ENCODE results near the gene SLCO4A1.

The SLCO4A1 gene

GRCh38 chr20:62653373-62653772 lies 11.1 kb downstream of the SLCO4A1 start:
- no peak for DNase-seq

- no peak for DNase-seq
Observed at GRCh38 chr20:62653951-62654685, 11.8 kb downstream of the SLCO4A1 start.

- DNase-seq, result no peak
Observed at GRCh38 chr20:62655282-62656196, 13.2 kb downstream of the SLCO4A1 start.

DNA sequence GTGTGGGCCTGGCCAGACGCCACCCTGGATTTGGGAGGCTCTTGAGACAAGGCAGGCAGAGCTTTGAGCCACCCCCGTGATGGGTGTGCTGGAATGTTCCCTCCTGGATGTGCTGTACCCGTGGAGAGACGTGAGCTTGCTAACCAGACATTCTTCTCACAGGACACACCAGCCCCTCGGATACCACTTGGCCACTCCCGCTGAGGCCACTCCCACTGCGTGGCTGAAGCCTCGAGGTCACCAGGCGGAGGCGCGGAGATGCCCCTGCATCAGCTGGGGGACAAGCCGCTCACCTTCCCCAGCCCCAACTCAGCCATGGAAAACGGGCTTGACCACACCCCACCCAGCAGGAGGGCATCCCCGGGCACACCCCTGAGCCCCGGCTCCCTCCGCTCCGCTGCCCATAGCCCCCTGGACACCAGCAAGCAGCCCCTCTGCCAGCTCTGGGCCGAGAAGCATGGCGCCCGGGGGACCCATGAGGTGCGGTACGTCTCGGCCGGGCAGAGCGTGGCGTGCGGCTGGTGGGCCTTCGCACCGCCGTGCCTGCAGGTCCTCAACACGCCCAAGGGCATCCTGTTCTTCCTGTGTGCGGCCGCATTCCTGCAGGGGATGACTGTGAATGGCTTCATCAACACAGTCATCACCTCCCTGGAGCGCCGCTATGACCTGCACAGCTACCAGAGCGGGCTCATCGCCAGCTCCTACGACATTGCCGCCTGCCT lies 14.1 kb downstream of the SLCO4A1 start:
- no peak for DNase-seq

DNA sequence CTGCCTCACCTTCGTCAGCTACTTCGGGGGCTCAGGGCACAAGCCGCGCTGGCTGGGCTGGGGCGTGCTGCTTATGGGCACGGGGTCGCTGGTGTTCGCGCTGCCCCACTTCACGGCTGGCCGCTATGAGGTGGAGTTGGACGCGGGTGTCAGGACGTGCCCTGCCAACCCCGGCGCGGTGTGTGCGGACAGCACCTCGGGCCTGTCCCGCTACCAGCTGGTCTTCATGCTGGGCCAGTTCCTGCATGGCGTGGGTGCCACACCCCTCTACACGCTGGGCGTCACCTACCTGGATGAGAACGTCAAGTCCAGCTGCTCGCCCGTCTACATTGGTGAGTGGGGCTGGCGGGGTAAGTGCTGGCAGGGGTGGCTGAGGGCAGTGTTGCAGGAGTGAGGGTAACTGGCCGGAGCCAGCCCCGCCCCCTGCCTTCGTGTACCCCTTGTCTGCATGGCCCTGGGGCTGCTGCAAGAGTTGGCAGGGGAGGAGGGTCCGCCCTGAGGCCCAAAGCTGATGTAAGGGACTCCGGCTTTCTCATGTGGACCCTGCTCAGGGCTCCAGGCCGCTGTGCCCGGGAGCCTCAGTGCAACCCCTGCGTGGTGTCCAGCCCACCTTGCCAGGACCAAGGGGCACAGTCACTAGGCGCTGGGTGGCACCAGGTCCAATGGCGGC lies 14.8 kb downstream of the SLCO4A1 start:
- DNase-seq, result no peak

DNA sequence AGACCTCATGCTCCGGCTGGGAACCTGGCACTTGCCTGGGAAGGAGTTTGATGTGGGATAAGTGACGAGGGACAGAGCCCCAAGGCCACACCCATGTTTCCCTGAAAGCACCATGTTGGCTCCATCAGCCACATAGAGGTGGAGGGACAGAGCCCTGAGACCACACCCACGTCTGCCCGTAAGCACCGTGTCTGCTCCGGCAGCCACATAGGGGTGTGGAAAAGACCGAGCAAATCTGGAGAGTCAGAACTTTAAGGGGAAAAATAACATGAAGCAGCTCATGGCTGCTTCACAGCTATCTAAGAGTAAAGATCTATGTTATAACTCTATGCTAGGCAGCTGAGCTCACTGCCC lies 15.3 kb downstream of the SLCO4A1 start:
- DNase-seq, result no peak

DNA sequence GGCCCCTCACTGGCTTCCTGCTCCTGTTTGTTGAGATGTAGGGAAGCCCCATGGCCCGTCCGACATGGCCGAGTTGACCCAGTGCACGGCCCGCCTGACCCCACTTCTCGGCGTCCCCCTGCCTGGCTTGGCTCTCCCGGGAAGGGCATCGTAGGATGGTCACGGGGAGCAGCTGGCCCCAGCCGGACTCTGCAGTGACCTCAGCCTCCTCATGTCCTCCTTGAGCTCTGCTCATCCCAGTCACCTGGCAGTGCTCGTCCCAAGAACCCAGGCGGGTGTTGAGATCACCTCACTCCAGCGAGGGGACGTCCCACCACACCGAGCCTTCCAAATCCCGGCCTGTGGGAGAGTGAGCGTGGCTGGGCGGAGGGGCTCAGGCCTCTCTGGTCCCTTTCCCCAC lies 15.7 kb downstream of the SLCO4A1 start:
- DNase-seq, result no peak

- DNase-seq, result no peak
Observed at GRCh38 chr20:62658593-62659178, 16.4 kb downstream of the SLCO4A1 start.

- no peak for DNase-seq
Observed at GRCh38 chr20:62659488-62660239, 17.4 kb downstream of the SLCO4A1 start.

- DNase-seq, result no peak
Observed at GRCh38 chr20:62660240-62660615, 17.9 kb downstream of the SLCO4A1 start.

GRCh38 chr20:62660768-62661167 lies 18.5 kb downstream of the SLCO4A1 start:
- DNase-seq, result no peak

GRCh38 chr20:62661647-62662046 lies 19.3 kb downstream of the SLCO4A1 start:
- no peak for DNase-seq

DNA sequence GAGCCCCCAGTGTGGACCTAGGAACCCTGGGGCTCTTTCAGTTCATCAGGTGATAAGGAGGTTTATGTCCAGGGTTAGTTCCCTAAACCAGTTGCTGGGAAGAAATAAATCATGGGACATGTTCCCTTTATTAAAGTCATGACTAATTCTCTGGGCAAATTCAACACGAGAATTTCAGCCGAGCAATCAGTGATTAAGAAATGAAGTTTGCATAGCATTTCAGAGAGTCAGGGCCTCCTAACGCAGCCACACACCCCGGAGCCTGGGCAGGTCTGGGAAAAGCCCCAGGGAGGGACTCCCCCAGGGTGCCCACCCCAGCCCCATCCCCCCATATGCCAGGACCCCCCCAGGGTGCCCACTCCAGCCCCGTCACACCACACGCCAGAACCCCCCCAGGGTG lies 20.1 kb downstream of the SLCO4A1 start:
- DNase-seq, result no peak

- DNase-seq, result no peak
Observed at GRCh38 chr20:62663145-62664018, 21.1 kb downstream of the SLCO4A1 start.

DNA sequence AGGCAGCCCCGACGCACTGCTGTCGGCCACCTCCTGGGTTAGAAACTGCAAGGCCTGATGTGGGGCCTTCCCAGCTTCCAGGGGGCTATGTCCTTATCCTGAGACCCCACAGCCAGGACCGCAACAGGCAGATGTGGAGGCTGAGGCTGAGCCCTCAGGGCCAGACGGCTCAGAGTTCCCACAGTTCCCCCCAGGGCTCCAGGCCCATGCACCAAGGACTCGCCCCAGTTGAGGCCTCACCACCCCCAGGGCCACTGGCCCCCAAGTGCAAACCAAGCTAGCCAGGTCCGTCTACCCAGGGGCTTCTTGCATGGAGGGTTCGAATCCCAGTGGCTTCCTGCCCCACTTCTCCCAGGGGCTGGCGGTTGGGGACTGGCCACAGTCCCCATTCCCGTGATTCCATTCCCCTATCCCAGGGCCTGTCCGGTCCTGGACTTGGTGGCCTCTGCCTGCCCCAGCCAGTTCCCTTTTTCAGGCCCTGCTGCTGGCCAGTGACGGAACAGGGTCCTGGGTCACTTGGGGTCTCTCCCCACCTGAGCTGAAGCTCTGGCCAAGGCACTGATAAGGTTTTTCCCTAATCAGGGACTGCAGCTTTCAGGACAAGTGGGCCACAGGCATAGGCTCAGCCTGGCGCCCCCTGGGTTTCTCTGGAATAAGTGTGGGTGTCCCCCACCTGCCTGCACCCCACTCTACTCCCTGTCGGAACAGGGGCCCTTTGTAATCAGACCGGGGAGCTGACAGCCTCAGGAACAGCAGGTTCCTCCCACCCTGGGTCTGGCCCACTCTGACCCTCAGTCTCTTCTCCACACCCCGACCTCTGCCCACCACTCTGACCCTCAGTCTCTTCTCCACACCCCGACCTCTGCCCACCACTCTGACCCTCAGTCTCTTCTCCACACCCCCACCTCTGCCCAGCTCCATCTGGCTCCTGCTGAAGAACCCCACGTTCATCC lies 22.0 kb downstream of the SLCO4A1 start:
- no peak for DNase-seq

DNA sequence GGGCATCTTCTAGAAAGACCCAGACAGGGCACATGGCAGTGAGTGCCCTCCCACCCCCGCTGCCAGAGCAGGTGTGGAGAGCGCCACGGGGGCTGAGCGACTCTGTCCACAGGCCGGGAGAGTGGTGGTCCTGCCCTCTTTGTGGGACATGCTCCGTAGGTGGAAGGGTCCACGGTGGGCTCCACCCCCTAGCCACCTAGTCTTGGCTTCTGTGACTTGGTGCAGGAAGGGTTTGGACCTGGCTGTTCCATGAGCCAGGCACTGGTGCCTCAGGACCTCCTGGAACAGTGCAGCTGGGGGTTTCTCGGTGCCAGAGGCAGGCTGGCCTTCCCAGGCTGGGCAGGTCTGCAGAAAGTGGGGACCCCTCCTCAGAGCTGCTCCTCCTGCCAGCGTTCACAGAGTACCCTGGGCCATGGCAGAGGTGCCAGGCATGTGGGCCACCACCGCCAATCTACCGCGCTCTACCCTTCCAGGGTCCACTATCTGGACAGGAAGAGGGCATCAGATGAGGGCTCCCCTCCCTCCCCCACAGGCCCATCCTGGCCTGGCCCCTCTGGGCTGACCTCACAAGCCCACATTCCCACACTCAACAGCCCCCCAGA lies 23.0 kb downstream of the SLCO4A1 start:
- DNase-seq, result no peak

DNA sequence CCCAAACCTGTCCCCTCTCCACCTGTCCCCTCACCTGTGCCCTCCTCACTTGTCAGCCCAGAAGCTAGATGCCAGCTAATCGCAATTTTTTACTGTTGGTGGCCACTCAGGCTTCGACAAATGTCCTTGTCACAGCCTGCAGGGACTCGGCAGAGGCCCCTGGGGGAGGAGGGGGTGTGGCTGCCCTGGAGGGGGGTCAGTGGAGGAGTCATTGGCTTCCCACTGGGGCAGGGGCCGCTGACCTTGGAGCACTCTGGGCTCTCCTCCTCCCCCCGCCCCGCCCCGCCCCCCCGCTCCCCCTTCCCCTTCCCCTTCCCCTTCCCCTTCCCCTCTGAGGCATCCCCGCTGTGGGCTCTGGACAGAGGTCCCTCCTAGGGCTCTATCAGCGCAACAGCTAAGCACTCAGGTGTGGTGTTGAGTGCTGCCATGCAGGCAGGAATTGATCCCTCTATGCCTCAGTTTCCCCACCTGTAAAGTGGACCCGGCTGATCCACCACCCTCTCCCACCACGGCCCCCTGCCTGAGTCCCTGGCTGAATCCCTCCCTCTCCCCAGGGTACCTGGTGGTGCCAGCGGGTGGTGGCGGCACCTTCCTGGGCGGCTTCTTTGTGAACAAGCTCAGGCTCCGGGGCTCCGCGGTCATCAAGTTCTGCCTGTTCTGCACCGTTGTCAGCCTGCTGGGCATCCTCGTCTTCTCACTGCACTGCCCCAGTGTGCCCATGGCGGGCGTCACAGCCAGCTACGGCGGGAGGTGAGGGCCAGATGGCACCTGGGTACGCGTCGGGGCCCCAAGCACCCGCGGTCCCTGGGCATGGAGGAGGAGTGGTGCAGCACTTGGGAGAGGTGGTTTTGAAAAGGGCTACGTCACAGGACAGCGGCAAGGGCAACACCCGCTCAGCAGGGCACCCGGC lies 23.8 kb downstream of the SLCO4A1 start:
- DNase-seq, result no peak

Measured in NCI-H446 treated with DMSO at 0.1 percent for 48 hours (cell line).